Adrenal gland (tissue), 5 donors: Measurements from ENCODE around the gene FSIP1.

Source experiments
- CTCF ChIP-seq, 6 experiments: fragments of 450-650 bp in 4 of 6; fragments of 200-600 bp in 2 of 6; sonication (generic) in 1 of 6; IDR thresholded peaks; 1 replicate in 5 of 6; 2 replicates in 1 of 6; pipeline versions ENCODE4 v1.5.1 to v1.8.0; 2016 to 2021; ENCODE audit warnings: antibody characterized with exemption in 6 of 6, mild to moderate bottlenecking in 2 of 6, moderate library complexity in 1 of 6
- POLR2A ChIP-seq, 2 donors: fragments of 450-650 bp; IDR thresholded peaks; one replicate each; pipeline ENCODE4 v1.6.1; 2017; ENCODE audit warnings: antibody characterized with exemption in 2 of 2, mild to moderate bottlenecking in 2 of 2, moderate library complexity in 1 of 2
- donor health status: DM: no; HTN: no; CAD: no.

GRCh38 chr15:39644136-39644535, 138.5 kb downstream of the FSIP1 start:
- TF ChIP-seq POLR2A (IDR thresholded peaks at IDR 0.05): no peak
- no peak for TF ChIP-seq CTCF (IDR thresholded peaks at IDR 0.05)
